CD4-positive, alpha-beta T cell treated with Interleukin-6 at 100 ng/mL for 8 hours (primary cell): ENCODE results near the gene DNAH10.

ENCODE experiments used
- DNase-seq: peaks from one replicate; pipeline ENCODE4 v3.0.0-alpha.2; 2020; ENCODE audit warnings: mixed read lengths, low spot score

The DNAH10 gene

DNA sequence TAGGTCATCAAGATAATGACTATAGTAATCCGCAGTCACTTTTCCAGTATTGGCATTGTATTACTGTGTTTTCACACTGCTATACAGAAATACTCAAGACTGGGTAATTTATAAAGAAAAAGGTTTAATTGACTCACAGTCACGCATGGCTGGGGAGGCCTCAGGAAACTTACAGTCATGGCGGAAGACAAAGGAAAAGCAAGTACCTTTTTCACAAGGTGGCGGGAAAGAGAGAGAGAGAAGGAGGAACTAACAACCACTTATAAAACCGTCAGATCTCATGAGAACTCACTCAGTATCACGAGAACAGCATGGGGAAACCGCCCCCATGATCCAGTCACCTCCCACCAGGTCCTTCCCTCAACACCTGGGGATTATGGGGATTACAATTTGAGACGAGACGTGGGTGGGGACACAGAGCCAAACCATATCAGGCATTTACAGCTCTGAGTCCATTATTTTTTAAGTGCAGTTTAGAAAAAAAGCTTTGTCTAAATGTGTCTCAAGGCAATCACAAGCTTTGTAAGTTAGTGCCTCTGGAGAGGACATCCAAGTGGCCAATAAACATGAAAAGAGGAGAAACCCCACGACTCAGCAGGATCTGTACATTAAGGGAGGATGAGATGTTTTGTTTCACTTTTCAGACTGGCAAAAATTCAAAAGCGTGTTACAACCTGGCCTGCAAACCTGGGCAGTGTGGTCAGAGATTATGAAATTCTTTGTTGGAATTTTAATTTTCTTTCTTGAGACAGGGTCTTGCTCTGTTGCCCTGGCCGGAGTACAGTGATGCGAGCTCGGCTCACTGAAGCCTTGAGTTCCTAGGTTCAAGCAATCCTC, 82.0 kb downstream of the DNAH10 start:
- no peak for DNase-seq

DNA sequence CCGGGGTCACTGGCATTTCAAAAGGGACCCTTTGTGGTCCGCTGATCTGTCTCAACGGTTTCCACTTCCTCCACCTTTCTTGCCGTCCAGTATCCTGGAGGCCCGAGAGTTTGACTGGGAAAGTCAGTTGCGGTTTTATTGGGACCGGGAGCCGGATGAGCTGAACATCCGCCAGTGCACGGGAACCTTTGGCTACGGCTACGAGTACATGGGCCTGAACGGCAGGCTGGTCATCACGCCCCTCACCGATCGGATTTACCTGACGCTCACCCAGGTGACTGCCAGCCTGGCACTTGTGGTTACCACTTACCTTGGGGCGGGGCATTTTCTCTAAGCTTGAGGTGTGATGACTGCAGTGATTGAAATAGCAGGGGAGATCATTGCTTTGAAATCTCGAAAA, 83.8 kb downstream of the DNAH10 start:
- DNase-seq = no peak

DNA sequence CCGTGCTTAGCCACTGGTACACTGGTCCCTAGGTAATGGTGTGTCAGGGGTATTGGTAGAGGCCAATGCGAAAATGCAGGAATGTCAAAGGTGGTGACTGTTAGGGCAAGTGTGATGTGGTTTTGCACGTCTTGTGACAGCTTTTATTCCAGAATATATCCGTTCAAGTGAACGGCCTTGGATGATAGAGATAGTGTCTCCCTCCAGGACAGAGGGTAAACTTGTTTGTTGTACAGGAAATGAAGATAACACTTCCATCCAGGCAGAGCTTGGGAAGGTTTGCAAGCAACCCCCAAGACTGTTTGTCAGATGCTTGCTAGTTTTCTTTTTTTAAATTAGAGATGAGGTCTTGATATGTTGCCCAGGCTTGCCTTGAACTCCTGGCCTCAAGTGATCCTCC, 84.2 kb downstream of the DNAH10 start:
- DNase-seq = no peak

DNA sequence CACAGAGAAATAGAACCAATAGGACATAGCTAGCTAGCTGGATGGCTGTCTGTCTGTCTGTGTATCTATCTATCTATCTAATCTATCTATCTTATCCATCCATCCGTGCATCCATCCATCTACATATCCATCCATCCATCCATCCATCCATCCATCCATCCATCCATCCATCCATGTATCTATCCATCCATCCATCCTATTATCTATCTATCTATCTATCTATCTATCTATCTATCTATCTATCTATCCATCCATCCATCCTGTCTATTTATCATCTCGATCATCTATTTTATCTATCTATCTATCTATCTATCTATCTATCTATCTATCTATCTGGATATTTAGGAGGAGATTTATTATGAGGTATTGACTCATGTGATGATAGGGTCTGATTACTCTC, 84.9 kb downstream of the DNAH10 start:
- DNase-seq = no peak

DNA sequence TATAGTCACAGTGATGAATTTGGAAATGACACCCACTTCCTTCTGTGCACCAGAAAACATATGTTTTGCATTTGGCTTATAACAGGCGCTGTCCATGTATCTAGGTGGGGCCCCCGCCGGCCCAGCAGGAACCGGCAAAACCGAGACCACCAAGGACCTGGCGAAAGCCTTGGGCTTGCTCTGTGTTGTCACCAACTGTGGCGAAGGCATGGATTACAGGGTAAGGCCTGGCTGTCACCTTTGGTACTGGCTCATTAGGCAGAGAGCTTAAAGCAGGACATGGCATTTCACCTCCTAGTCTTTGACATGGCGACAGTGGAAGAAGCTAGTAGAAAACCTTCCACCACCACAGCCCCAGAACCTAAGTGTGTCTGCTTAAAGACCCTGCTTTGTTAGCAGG, 85.8 kb downstream of the DNAH10 start:
- DNase-seq = no peak

DNA sequence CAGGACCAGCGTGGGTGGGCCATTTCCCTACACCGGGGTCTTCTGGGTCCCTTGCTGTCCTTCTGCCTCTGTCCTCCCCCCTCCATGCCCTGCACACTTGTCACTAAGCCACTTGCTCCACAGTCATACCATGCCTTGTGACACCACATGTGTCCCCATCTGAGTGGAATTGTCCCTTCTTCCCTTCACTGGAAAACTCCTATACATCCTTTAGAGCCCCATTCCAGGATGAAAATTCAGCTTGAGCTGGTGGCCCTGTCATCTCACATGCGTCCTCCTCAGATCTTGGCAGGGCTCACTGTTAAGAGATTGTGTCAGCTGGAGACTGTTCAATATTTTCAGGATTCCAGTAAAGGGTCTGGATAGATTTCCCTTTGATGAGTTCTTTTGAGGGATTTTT, 87.4 kb downstream of the DNAH10 start:
- no peak for DNase-seq

DNA sequence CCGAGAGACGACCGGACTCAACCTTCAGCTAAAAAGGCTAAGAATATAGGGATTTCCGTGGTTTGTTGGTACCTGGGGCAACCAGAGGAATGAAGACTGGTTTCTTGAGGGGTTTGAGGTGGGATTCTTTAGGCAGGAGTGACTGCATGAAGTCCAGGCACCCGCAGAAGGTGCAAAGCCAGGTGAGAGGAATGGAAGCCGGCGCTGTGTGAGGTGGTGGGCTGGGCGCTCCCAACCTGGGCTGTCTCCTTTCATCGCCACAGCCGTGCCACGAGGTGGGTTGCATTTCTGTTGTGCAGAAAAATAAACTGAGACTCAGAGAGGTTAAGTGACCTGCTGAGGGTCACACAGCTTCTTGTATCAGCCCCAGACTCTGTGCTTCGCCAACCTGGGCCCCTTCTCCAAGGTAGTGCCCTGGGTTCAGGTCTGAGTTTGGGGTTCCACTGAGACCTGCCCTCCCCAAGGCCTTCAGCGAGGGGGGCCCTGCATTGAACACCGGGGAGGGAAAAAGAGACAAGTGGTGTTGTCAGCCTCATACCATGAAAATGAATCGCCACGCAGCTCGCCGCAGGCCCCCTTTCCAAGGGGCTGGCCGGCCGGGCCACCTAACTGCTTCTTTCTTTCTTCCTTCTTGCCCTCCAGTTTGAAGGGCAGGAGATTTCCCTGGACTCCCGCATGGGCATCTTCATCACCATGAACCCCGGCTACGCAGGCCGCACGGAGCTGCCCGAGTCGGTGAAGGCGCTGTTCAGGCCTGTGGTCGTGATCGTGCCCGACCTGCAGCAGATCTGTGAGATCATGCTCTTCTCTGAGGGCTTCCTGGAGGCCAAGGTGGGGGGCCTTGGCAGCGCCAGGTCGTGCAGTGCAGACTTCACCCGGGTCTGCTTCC, 88.4 kb downstream of the DNAH10 start:
- DNase-seq = no peak

DNA sequence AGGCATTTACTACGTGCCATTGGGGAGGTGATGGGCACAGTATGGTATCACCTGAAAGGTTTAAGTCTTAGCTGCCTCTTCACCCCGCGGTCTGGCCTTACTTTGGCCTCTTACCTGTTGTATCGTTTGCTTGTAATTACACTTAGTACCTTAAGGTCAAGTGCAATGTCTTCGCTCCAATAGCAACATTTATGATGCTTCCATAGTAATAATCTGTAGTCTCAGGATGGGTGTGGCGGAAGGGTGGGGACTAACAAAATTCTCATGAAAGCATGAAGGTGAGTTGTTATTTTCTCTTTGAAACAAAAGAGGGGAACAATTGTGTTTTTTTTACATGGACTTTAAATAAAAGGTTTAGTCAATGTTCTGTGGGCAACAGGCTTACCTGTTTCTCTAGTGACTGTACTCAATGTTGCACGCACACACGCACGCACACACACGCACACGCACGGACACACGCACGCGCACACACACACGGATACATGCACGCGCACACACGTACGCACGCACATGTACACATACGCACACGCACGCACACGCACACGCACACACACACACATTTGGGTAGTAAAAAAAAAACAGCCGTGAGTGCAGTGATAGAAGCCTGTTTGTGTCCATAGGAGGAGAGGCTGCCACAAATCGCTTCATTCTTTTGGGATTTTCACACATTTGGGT, 91.4 kb downstream of the DNAH10 start:
- DNase-seq = no peak

DNA sequence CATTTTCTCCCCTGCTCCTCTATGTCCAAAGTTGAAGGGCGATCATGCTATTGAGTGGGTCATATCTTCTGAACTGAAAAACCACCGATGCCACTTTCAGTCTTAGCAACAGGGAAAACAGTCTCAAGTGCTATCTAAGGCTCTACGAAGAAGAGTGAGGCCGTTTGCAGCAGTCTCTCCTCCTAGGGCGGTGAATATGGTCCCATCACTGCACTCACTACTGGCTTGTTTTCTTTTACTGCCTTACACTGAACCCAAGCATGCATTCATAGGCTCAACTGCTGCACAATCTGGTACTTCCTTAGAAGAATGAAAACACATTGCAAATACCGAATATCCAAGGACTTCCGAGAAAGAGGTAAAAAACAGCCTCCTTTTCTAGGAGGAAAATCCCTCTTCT, 92.1 kb downstream of the DNAH10 start:
- no peak for DNase-seq

DNA sequence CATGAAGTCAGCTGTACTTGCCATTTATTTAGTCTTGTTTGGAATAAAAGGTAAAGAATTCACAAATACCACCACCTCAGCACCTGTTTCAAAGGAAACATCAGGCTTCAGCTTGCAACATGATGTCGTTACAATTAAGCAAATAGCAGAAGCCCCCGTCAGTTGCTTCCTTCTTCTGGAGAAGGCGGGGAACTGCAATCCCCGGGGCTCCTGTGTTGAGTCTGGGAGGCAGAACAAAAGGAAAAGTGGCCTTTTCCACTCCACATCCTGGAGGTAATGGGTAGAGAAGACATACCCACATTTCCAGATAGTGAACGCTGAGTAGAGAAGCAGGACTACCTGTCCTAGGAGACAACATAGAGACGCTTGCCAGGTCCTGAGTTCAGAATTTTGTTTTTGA, 92.8 kb downstream of the DNAH10 start:
- no peak for DNase-seq

DNA sequence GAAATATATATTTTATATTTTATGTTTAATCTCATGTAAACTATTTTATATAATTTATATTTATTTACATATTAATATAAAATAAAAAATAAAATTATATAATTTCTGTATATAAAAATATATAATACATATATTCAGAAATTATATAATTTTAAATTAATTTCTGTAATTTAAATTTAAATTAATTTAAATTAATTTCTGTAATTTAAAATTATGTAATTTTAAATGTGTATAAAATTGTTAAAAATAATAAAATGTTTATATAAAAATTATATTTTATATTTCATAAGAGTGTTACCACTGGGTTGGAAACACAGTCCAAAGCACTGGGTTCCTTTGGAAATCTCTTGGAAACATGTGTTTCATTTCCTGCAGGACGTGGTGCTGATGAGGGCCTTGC, 94.6 kb downstream of the DNAH10 start:
- DNase-seq = no peak

DNA sequence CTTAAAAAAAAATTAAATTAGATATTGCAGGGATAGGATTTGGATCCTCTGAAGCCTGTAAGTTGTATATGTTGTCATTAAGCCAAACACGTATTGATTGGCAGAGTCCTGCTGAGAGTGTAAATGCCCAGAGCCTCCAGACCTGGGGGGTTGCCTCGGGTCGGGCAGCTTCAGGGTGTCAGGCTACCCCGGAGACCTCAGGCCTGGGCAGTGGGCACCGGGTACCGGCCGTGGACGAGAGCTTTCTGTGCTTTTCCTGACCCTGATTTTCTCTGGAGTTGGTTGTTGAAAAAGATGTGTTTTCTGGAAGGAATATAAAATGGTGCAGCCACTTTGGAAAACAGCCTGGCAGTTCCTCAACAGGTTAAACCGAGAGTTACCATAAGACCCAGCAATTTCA, 96.1 kb downstream of the DNAH10 start:
- no peak for DNase-seq

DNA sequence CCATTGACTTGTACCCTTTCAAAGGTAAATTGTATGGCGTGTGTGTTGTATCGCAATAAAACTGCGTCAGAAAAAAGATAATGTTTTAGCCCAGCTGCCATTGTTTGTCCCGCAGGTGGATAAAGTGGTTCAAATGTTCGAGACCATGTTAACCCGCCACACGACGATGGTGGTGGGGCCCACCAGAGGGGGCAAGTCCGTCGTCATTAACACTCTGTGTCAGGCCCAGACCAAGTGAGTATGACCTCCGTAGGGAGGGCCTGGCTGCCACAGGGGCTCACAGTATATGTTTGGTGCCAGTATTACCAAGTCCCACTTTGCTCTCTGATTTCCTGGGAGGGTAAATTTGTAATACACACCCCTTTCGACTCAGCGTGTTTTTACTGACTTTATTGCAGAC, 96.9 kb downstream of the DNAH10 start:
- no peak for DNase-seq

DNA sequence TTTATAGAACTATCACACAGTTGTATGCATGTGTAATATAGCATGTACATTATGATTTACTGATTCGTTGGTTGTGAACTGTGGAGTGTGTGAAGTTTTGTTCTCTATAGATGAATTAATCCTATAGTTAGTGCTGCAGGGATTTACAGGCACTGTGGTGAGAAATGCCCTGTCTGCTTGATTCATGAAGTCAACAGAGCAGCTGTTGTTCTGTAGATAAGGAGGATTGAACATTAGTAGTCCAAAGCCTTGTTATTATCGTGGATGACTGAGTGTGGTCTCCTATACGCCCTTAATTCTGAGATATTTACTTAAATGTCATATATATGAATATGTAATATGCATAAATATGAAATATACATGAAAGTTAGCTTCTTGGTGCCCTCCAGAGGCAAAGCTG, 98.3 kb downstream of the DNAH10 start:
- DNase-seq = no peak

DNA sequence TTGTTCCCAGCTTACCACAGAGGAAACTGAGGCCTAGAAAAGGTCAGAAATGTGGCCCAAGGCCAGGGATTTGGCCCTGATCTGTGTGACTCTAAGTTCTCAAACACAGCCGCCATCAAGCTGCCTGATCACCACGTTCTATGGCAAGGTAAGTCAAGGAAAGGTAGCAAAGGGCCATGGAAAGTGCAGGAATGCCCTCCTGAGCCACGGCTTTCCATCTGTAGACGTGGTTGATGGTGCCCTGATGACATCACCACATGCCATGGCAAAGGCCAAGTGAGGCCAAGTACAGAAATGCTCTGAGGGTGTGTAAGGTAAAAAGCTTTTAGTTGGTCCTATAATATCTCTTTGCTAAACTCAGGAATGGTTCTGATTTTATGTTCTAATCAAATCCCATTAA, 99.3 kb downstream of the DNAH10 start:
- no peak for DNase-seq

DNA sequence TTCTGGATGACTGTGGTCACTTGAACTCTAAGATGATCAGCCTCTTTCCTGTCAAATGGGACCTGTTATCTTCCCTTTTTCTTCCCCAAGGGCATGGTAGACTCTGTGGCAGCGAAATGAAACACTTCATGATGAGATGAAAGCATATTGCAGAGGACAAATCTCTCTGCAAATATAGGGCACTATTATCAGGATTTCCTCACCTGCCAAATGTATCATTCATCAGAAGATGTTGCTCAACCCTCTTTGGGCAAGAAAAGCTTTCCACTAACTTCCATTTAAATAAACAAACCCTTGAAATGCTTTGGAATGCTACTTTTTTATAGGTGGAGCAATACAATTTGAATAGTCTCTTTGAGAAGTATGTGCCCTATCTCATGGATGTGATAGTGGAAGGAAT, 105.0 kb downstream of the DNAH10 start:
- DNase-seq = no peak

DNA sequence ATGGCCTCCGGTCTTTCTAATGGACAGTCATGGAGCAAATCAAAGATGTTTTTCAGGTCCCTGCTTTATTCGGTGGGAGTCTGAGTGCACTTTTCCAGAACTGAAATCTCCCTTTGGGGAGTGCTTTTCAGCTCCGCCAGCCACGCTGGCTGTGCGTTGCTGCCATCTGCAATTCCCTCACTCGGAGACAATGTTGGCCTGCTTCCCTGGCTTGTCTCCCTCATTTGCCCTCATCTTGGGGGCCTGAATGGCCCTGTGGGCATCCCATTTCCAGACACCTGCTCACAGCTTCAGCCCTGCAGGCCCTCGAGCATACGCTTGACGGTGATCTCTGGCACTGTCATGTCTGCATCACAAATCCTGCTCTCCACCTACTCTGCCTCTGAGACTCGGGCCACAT, 106.7 kb downstream of the DNAH10 start:
- no peak for DNase-seq

DNA sequence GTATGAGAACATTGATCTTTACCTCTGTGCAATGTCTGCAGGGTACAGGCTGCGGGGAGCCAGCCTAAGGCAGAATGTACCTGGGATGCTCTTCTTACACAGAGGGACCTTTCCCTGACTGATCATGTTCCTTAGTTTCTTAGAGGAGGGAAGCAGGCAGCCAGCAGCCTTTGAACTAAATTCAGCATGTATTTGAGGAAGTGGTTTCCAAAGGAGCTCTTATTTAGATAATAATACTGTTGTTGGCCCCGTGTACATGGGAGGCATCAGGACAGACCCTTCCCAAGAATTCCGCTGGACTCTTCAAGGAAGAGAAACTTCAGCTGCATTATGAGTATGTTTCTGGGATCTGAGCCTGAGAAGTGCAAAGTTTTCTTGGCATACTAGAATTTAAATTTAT, 111.7 kb downstream of the DNAH10 start:
- DNase-seq = no peak

DNA sequence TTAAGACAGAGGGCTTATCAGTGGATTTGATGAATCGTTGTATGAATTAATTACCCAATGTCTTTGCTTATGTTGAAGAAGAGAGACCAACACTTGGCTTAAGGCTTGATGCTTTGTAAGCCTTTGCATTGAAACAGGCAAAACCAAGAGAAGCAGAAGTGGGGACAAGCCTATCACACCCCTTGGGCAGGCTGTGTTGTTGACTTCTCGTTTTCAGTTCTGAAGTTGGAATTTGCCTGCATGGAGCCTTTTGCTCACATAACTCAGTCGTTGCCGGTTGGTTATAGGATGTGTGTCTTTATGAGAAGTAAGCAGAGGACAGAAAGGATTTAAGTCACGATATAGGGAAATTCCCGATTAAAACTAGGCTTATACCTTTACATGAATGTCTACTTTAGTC, 115.9 kb downstream of the DNAH10 start:
- DNase-seq = no peak

DNA sequence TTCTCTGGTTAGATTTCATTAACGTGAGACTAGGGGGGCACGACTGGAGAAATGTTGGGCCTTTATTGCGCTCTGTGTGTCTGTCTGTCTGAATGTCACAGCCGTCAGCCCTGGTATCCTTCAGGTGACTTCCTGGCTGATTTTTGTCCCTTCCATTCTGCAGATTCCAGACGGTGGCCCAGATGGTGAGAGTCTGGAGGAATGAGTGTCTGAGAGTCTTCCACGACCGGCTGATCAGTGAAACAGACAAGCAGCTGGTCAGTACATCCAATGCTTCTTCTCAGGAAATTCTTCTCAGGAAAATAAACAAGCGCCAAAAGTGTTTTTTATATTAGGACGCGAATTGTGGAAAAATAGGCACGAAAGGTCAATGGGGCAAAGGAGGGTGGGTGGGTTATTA, 117.0 kb downstream of the DNAH10 start:
- no peak for DNase-seq

DNA sequence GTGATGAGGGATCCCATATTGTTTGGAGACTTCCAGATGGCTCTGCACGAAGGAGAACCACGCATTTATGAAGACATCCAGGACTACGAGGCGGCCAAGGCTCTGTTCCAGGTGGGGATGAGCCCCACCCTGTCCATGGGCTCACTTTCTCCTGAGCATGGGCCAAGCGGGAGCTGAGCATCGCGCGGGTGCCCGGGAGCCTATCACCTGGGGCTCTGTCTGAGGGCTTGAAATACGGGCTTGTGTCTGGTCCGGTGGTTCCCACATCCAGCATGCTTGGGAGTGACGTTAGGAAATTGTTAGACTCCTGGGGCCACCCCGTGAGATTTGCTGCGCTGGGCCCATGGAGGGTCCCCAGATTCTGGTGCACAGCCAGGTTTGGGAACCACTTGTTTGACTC, 117.6 kb downstream of the DNAH10 start:
- DNase-seq = no peak

DNA sequence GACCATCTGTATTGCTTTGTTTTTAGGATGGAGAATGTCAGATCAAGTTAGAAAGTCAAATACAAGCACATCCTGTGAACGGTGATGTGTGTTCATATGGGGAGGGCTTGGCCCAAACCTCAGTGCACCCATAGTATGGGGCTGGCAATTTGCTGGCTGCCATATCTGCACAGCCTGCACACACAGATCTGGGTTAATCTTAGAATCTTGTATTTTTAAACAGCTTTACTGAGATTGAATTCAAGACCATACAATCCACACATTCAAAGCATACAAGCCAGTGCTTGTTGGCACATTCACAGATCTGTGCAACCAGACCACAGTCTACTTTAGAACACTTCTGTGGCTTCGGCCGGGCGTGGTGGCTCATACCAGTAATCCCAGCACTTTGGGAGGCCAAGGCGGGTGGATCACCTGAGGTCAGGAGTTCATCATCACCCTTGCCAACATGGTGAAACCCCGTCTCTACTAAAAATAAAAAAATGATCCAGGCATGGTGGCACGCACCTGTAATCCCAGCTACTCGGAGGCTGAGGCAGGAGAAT, 120.1 kb downstream of the DNAH10 start:
- no peak for DNase-seq

DNA sequence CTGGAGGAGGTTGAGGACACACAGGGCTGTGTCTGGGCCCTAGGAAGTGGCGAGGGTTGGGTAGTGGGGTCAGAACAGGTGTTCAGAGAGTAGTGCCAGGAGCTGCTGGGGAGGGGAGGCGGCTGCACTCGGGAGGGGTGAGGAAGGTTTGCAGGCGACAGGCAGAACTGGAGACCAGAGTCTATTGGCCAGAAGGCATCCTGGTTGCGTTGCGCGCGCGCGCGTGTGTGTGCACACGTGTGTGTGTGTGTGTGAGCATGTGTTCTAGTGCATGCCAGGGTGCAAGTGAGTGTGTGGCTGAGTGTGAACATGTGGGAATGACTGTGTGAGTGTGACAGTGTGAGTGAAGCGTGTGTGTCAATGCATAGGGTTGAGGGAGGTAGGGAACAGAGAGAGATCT, 124.2 kb downstream of the DNAH10 start:
- DNase-seq = no peak
